WTC11 (cell line): ENCODE results near the gene USH2A. TPM values are rescaled to one million over a fixed set of nuclear protein-coding genes. Genes with fewer than 3 reads are reported as not detected.

Experiments used
- ATAC-seq: fragments of 200-7000 bp; cut with Tn5 transposase; 2 replicates; pipeline ENCODE4 v1.10.0; 2021; ENCODE audit warnings: mild to moderate bottlenecking, moderate library complexity
- CTCF ChIA-PET: fragments of 300-600 bp; sonication (Branson Sonifier 250); formaldehyde crosslinking; loops from one replicate; lab custom pipeline; 2021; ENCODE audit warnings: antibody characterized with exemption; lab: Charles Lee
- POLR2A ChIA-PET: fragments of 350-600 bp; sonication (Branson Sonifier 250); formaldehyde crosslinking; loops from one replicate; lab custom pipeline; 2021; ENCODE audit warnings: antibody characterized with exemption; lab: Charles Lee
- DNase-seq: peaks from one replicate; pipeline ENCODE4 v3.0.0; 2021; ENCODE audit warnings: low spot score
- H3K27ac Mint-ChIP-seq: 2 replicates; pipeline ENCODE4 v1.8.0; 2021; ENCODE audit warnings: mixed read lengths
- H3K27me3 Mint-ChIP-seq: 2 replicates; pipeline ENCODE4 v1.8.0; 2021; ENCODE audit warnings: low read depth, mild to moderate bottlenecking, moderate library complexity, mixed read lengths
- H3K36me3 Mint-ChIP-seq: 2 replicates; pipeline ENCODE4 v1.8.0; 2021; ENCODE audit warnings: mixed read lengths
- H3K4me1 Mint-ChIP-seq: 2 replicates; pipeline ENCODE4 v1.8.0; 2022; ENCODE audit warnings: mixed read lengths
- H3K4me3 Mint-ChIP-seq: 2 replicates; pipeline ENCODE4 v1.8.0; 2021; ENCODE audit warnings: mild to moderate bottlenecking, moderate library complexity, mixed read lengths
- H3K9me3 Mint-ChIP-seq: 2 replicates; pipeline ENCODE4 v1.8.0; 2021; ENCODE audit warnings: mixed read lengths
- AFF4 ChIP-seq: sonication (generic); formaldehyde crosslinking; IDR thresholded peaks from 2 replicates; pipeline ENCODE4 v1.8.1; 2023; ENCODE audit warnings: mild to moderate bottlenecking, missing genetic modification reagents, borderline replicate concordance
- ATF3 ChIP-seq: sonication (generic); formaldehyde crosslinking; conservative IDR thresholded peaks from 2 replicates; pipeline ENCODE4 v1.8.1; 2022; ENCODE audit warnings: mild to moderate bottlenecking, missing genetic modification reagents
- ELF4 ChIP-seq: sonication (generic); formaldehyde crosslinking; IDR thresholded peaks from 2 replicates; pipeline ENCODE4 v1.8.1; 2022; ENCODE audit warnings: low read depth, mild to moderate bottlenecking, moderate library complexity, missing genetic modification reagents
- ERG ChIP-seq: fragments of 250-450 bp; sonication (Bioruptor Pico); IDR thresholded peaks from 2 replicates; pipeline ENCODE4 v1.8.0; 2021; ENCODE audit warnings: mild to moderate bottlenecking
- FOXP4 ChIP-seq: sonication (generic); formaldehyde crosslinking; IDR thresholded peaks from 2 replicates; pipeline ENCODE4 v1.8.0; 2022; ENCODE audit warnings: mild to moderate bottlenecking, missing genetic modification reagents
- GABPB1 ChIP-seq: sonication (generic); formaldehyde crosslinking; IDR thresholded peaks from 2 replicates; pipeline ENCODE4 v1.8.1; 2023; ENCODE audit warnings: mild to moderate bottlenecking, missing genetic modification reagents
- MLX ChIP-seq: sonication (generic); formaldehyde crosslinking; IDR thresholded peaks from 2 replicates; pipeline ENCODE4 v1.8.1; 2023; ENCODE audit warnings: mild to moderate bottlenecking, missing genetic modification reagents, moderate library complexity
- MXD4 ChIP-seq: fragments of 250-450 bp; sonication (Bioruptor Pico); IDR thresholded peaks from 2 replicates; pipeline ENCODE4 v1.8.0; 2021; ENCODE audit warnings: mild to moderate bottlenecking, moderate library complexity, borderline replicate concordance
- NR1H2 ChIP-seq: sonication (generic); formaldehyde crosslinking; IDR thresholded peaks from 2 replicates; pipeline ENCODE4 v1.9.0; 2021; ENCODE audit warnings: mild to moderate bottlenecking, moderate library complexity, missing genetic modification reagents
- TCF7 ChIP-seq: sonication (generic); formaldehyde crosslinking; IDR thresholded peaks from 2 replicates; pipeline ENCODE4 v1.8.0; 2022; ENCODE audit warnings: mild to moderate bottlenecking, low read depth, missing genetic modification reagents, moderate library complexity
- TEAD4 ChIP-seq: sonication (generic); formaldehyde crosslinking; IDR thresholded peaks from 2 replicates; pipeline ENCODE4 v1.8.0; 2022; ENCODE audit warnings: mild to moderate bottlenecking, missing genetic modification reagents
- ZNF138 ChIP-seq: sonication (generic); formaldehyde crosslinking; conservative IDR thresholded peaks from 2 replicates; pipeline ENCODE4 v1.8.1; 2022; ENCODE audit warnings: mild to moderate bottlenecking, moderate library complexity, missing genetic modification reagents
- ZNF219 ChIP-seq: sonication (generic); formaldehyde crosslinking; IDR thresholded peaks from 2 replicates; pipeline ENCODE4 v1.8.0; 2023; ENCODE audit warnings: missing genetic modification reagents, mild to moderate bottlenecking, borderline replicate concordance
- ZNF396 ChIP-seq: fragments of 250-450 bp; sonication (Bioruptor Pico); IDR thresholded peaks from 2 replicates; pipeline ENCODE4 v1.8.0; 2021; ENCODE audit warnings: mild to moderate bottlenecking, moderate library complexity, borderline replicate concordance
- ZSCAN18 ChIP-seq: fragments of 250-450 bp; sonication (Bioruptor Pico); IDR thresholded peaks from 2 replicates; pipeline ENCODE4 v2.1.2; 2022; ENCODE audit warnings: mild to moderate bottlenecking, moderate library complexity
- total RNA-seq: library from RNA; stranded (reverse); gene quantifications from 3 replicates; pipeline ENCODE4 v1.2.3, GENCODE V29; 2021

USH2A gene
- total RNA-seq, 1 experiment from 2014 or later: 0.37 TPM

GRCh38 chr1:215987092-215987875, 436.0 kb downstream of the USH2A start (continued):
- TF ChIP-seq AFF4: no peak
- no peak for TF ChIP-seq MLX (CRISPR knock-in tag)
- no peak for TF ChIP-seq ERG
- no peak for TF ChIP-seq ZSCAN18 (CRISPR knock-in tag)
- TF ChIP-seq FOXP4: no peak
- no peak for TF ChIP-seq ATF3 (CRISPR knock-in tag)
- TF ChIP-seq TCF7 (CRISPR knock-in tag): no peak
- TF ChIP-seq GABPB1 (CRISPR knock-in tag): no peak

GRCh38 chr1:215986401-215986800, 436.8 kb downstream of the USH2A start:
- Mint-ChIP-seq H3K36me3 (no peaks in the 10 kb centered on the region), H3K4me3 (no peak overlapping the region), H3K9me3 (no peaks in the 10 kb centered on the region), H3K4me1 (peaks cover 9% of the 10 kb centered on the region), H3K27me3 (no peaks in the 10 kb centered on the region), H3K27ac (no peak overlapping the region)
- ChIA-PET POLR2A (no interaction called here), CTCF (interaction anchor here (1.4 kb wide), 1 partner anchor 235 kb away, joined by 4 read pairs; no protein-coding TSS in a partner anchor)
- DNase-seq (no peak), ATAC-seq (no peak)
- TF ChIP-seq ATF3 (CRISPR knock-in tag) (no peak), NR1H2 (CRISPR knock-in tag) (no peak), TCF7 (CRISPR knock-in tag) (no peak), ZNF138 (no peak), ZNF219 (no peak), ELF4 (CRISPR knock-in tag) (no peak), MXD4 (CRISPR knock-in tag) (no peak), ZNF396 (CRISPR knock-in tag) (no peak), TEAD4 (CRISPR knock-in tag) (no peak)
